Liver (tissue), 9 donors: Measurements from ENCODE around the gene CFAP53. TPM values are rescaled to one million over a fixed set of nuclear protein-coding genes. Genes with fewer than 3 reads are reported as not detected.

Source experiments
- DNase-seq: peaks from one replicate; pipeline ENCODE4 v3.0.0-alpha.2; 2017; ENCODE audit warnings: low spot score
- H3K27ac ChIP-seq, 2 donors: one replicate each; pipeline ENCODE4 v1.7.0; 2013; ENCODE audit warnings: inconsistent platforms in 2 of 2, low read length in 2 of 2, control low read depth in 1 of 2, low read depth in 1 of 2, mild to moderate bottlenecking in 1 of 2
- H3K27me3 ChIP-seq, 4 donors: one replicate each; pipeline versions ENCODE4 v1.6.1 to v1.7.0; 2013; ENCODE audit warnings: low read length in 3 of 4, inconsistent platforms in 1 of 4, mild to moderate bottlenecking in 1 of 4, moderate library complexity in 1 of 4; ENCODE audit not compliant: control insufficient read depth in 4 of 4, insufficient read depth in 4 of 4
- H3K36me3 ChIP-seq, 4 donors: one replicate each; pipeline versions ENCODE4 v1.6.1 to v1.7.0; 2013; ENCODE audit warnings: low read length in 3 of 4, mild to moderate bottlenecking in 3 of 4, low read depth in 1 of 4, moderate library complexity in 1 of 4; ENCODE audit not compliant: control insufficient read depth in 4 of 4, insufficient read depth in 3 of 4
- H3K4me1 ChIP-seq, 4 donors: one replicate each; pipeline versions ENCODE4 v1.6.1 to v1.7.0; 2013; ENCODE audit warnings: low read length in 3 of 4, mild to moderate bottlenecking in 3 of 4, moderate library complexity in 1 of 4; ENCODE audit not compliant: control insufficient read depth in 4 of 4, insufficient read depth in 4 of 4
- H3K4me3 ChIP-seq, 3 donors: one replicate each; pipeline versions ENCODE4 v1.6.1 to v1.7.0; 2013; ENCODE audit warnings: low read length in 3 of 3, control low read depth in 1 of 3, low read depth in 1 of 3, mild to moderate bottlenecking in 1 of 3
- H3K9ac ChIP-seq, 2 donors: one replicate each; pipeline ENCODE4 v1.7.0; 2013; ENCODE audit warnings: low read length in 2 of 2, mild to moderate bottlenecking in 2 of 2, moderate library complexity in 2 of 2, control low read depth in 1 of 2, low read depth in 1 of 2
- H3K9me3 ChIP-seq, 4 donors: one replicate each; pipeline versions ENCODE4 v1.6.1 to v1.7.0; 2013; ENCODE audit warnings: low read length in 3 of 4; ENCODE audit not compliant: control insufficient read depth in 4 of 4
- ATF3 ChIP-seq: IDR thresholded peaks from 2 replicates; pipeline ENCODE4 v1.6.1; 2016; ENCODE audit warnings: antibody characterized with exemption
- CTCF ChIP-seq: fragments of 150-350 bp; IDR thresholded peaks from 2 replicates; pipeline ENCODE4 v1.5.1; 2017; ENCODE audit warnings: improper control_type of control experiment, low read depth, low read length; ENCODE audit not compliant: missing input control
- EGR1 ChIP-seq, 2 donors: IDR thresholded peaks; 2 replicates each; pipeline ENCODE4 v1.6.1; 2016 to 2018; ENCODE audit warnings: antibody characterized with exemption in 2 of 2, low read depth in 2 of 2
- FOXA1 ChIP-seq: IDR thresholded peaks from 2 replicates; pipeline ENCODE4 v1.6.1; 2016; ENCODE audit warnings: antibody characterized with exemption
- FOXA2 ChIP-seq: IDR thresholded peaks from 2 replicates; pipeline ENCODE4 v1.6.1; 2016; ENCODE audit warnings: antibody characterized with exemption
- GABPA ChIP-seq, 2 donors: IDR thresholded peaks in 1 of 2; conservative IDR thresholded peaks in 1 of 2; 2 replicates each; pipeline ENCODE4 v1.6.1; 2016; ENCODE audit warnings: antibody characterized with exemption in 2 of 2, mild to moderate bottlenecking in 1 of 2, moderate library complexity in 1 of 2
- HNF4A ChIP-seq, 2 donors: conservative IDR thresholded peaks; 2 replicates each; pipeline ENCODE4 v1.6.1; 2016; ENCODE audit warnings: antibody characterized with exemption in 2 of 2, mild to moderate bottlenecking in 2 of 2
- HNF4G ChIP-seq: IDR thresholded peaks from 2 replicates; pipeline ENCODE4 v1.6.1; 2016; ENCODE audit warnings: antibody characterized with exemption
- JUND ChIP-seq, 2 donors: IDR thresholded peaks; 2 replicates each; pipeline ENCODE4 v1.6.1; 2016; ENCODE audit warnings: antibody characterized with exemption in 2 of 2
- MAX ChIP-seq: IDR thresholded peaks from 2 replicates; pipeline ENCODE4 v1.6.1; 2016; ENCODE audit warnings: antibody characterized with exemption
- NR2F2 ChIP-seq: IDR thresholded peaks from 2 replicates; pipeline ENCODE4 v1.6.1; 2016; ENCODE audit warnings: antibody characterized with exemption
- RAD21 ChIP-seq, 2 donors: IDR thresholded peaks; 2 replicates each; pipeline ENCODE4 v1.6.1; 2016; ENCODE audit warnings: antibody characterized with exemption in 2 of 2, mild to moderate bottlenecking in 2 of 2
- REST ChIP-seq: IDR thresholded peaks from 2 replicates; pipeline ENCODE4 v1.6.1; 2016; ENCODE audit warnings: antibody characterized with exemption, mild to moderate bottlenecking
- RXRA ChIP-seq, 2 donors: IDR thresholded peaks; 2 replicates each; pipeline ENCODE4 v1.6.1; 2017 to 2018; ENCODE audit warnings: antibody characterized with exemption in 2 of 2, mild to moderate bottlenecking in 1 of 2
- SP1 ChIP-seq: IDR thresholded peaks from 2 replicates; pipeline ENCODE4 v1.6.1; 2018; ENCODE audit warnings: antibody characterized with exemption, mild to moderate bottlenecking
- TAF1 ChIP-seq: conservative IDR thresholded peaks from 2 replicates; pipeline ENCODE4 v1.6.1; 2016; ENCODE audit warnings: antibody characterized with exemption, mild to moderate bottlenecking
- YY1 ChIP-seq: IDR thresholded peaks from 2 replicates; pipeline ENCODE4 v1.6.1; 2016; ENCODE audit warnings: antibody characterized with exemption, mild to moderate bottlenecking
- ZBTB33 ChIP-seq: IDR thresholded peaks from 2 replicates; pipeline ENCODE4 v1.6.1; 2016; ENCODE audit warnings: antibody characterized with exemption
- WGBS: extraction: QIAGEN DNeasy Blood & Tissue Kit; methylation state at CpG from one replicate; pipeline ENCODE4 v1.1.7; 2013; 5-methylcytosine and 5-hydroxymethylcytosine counted together
- polyA plus RNA-seq, 2 donors: library from polyadenylated mRNA; stranded (reverse) in 1 of 2; unstranded in 1 of 2; fragments of 200-250 nt in 1 of 2; fragments of >200 nt in 1 of 2; fragmentation: Nextera tagmentation in 1 of 2; extraction: Ambion mirVana in 1 of 2; gene quantifications; one replicate each; pipeline versions ENCODE4 v1.2.1 to v1.2.3, GENCODE V29; 2013 to 2015
- total RNA-seq, 2 donors: library from RNA; depleted of rRNA; stranded (reverse); fragments of >200 nt; gene quantifications; one replicate each; pipeline ENCODE4 v1.2.3, GENCODE V29; 2014
- donor health status: healthy.
- donor health status: healthy.
- donor health status: healthy.
- donor health status: healthy.
- donor health status: healthy.

CFAP53 gene
- total and polyA plus RNA-seq, 4 donors, result 0.05 to 0.14 (median 0.09) TPM

- peaks cover 9 to 43% (median 22%) of the 10 kb centered on the region in 4 donors for H3K36me3 ChIP-seq
Measured at GRCh38 chr18:50281295-50281971, 15.1 kb upstream of the CFAP53 start, which contains the start of gene MBD1. Gene MBD1 (minus strand): TSS chr18:50281523. CDS start chr18:50279992, 1,531 bp downstream.

More at GRCh38 chr18:50281295-50281971, 15.1 kb upstream of the CFAP53 start, which contains the start of gene MBD1:
- Histone ChIP-seq H3K27me3 (no peaks in the 10 kb centered on the region), H3K9ac (peak within 1 kb of the TSS; percentile 88 to 97), H3K27ac (peak within 1 kb of the TSS; percentile 93 to 95), H3K4me1 (peaks cover 9 to 27% (median 24%) of the 10 kb centered on the region in 4 donors), H3K4me3 (peak within 1 kb of the TSS; percentile 63 to 98 (median 87)), H3K9me3 (no peaks in the 10 kb centered on the region)
- TF ChIP-seq ZBTB33 (peak; percentile 50), CTCF (peak; percentile 35), SP1 (peak; percentile 77), HNF4A (conservative IDR thresholded peaks at IDR 0.05) (peak; percentile 11 to 46), FOXA1 (no peak), RXRA (IDR thresholded peaks at IDR 0.05) (peak; percentile 50 to 58), JUND (IDR thresholded peaks at IDR 0.05) (no peak), FOXA2 (no peak), MAX (peak; percentile 88), NR2F2 (no peak), RAD21 (IDR thresholded peaks at IDR 0.05) (peak in 1 of 2 donors; percentile 62), HNF4G (no peak), REST (no peak), YY1 (peak; percentile 93), ATF3 (no peak), GABPA (IDR thresholded peaks at IDR 0.05 in 1 of 2, conservative IDR thresholded peaks at IDR 0.05 in 1 of 2) (peak; percentile 91 to 99), TAF1 (no peak), EGR1 (IDR thresholded peaks at IDR 0.05; ENCODE audit: low read depth in 2 of 2) (peak in 1 of 2 donors; percentile 15)
- DNase-seq, result peak; percentile 91
- WGBS, result under 1% methylated on average over 63 of the region's 63 CpGs
